Activated gamma-delta T cell treated with Interleukin-2 at 50 U/mL for 16 hours (primary cell): ENCODE data around the gene TET2.
"Not testable (repeated sequence)": the region's sequence is repeated elsewhere in the genome, so short reads cannot be mapped to it uniquely, and the experiment has no call there.

Source experiments
- DNase-seq: peaks from one replicate; pipeline ENCODE4 v3.0.0-alpha.2; 2020

The TET2 gene

GRCh38 chr4:105296672-105297071 lies 150.0 kb downstream of the TET2 start:
- DNase-seq: no peak

GRCh38 chr4:105299027-105299426 lies 152.4 kb downstream of the TET2 start:
- DNase-seq: not testable (repeated sequence)

- DNase-seq: no peak
These were observed 157.4 kb downstream of the TET2 start for GRCh38 chr4:105304085-105304484.

- DNase-seq: no peak
These were observed 158.6 kb downstream of the TET2 start for GRCh38 chr4:105305019-105305836.

- no peak for DNase-seq
These were observed 159.6 kb downstream of the TET2 start for GRCh38 chr4:105306158-105306781.

GRCh38 chr4:105306820-105307219 lies 160.1 kb downstream of the TET2 start:
- no peak for DNase-seq

GRCh38 chr4:105318486-105318885 lies 171.8 kb downstream of the TET2 start:
- no peak for DNase-seq

- no peak for DNase-seq
These were observed 180.5 kb downstream of the TET2 start for GRCh38 chr4:105327222-105327621.

- no peak for DNase-seq
These were observed 181.3 kb downstream of the TET2 start for GRCh38 chr4:105327956-105328355.

- no peak for DNase-seq
These were observed 182.4 kb downstream of the TET2 start for GRCh38 chr4:105329081-105329480.
